Right lobe of liver (tissue), 6 donors: ENCODE data around the gene MYO10. TPM values are rescaled to one million over a fixed set of nuclear protein-coding genes. Genes with fewer than 3 reads are reported as not detected.

Source experiments
- ATAC-seq, 4 donors: fragments of 200-7000 bp; cut with Tn5 transposase; one replicate each; pipeline ENCODE4 v1.9.1; 2020; ENCODE audit warnings: mild to moderate bottlenecking in 4 of 4, moderate library complexity in 4 of 4
- DNase-seq, 3 donors: peaks; one replicate each; pipeline ENCODE4 v3.0.0-alpha.2; 2020
- H3K27ac ChIP-seq, 3 donors: fragments of 200-600 bp; one replicate each; pipeline ENCODE4 v1.8.0; 2022
- H3K27me3 ChIP-seq, 2 donors: fragments of 200-600 bp; one replicate each; pipeline ENCODE4 v1.8.0; 2022
- H3K36me3 ChIP-seq, 4 donors: fragments of 200-600 bp; sonication (generic) in 1 of 4; one replicate each; pipeline versions ENCODE4 v1.5.1 to v1.8.0; 2017 to 2022; ENCODE audit warnings: control low read depth in 1 of 4
- H3K4me1 ChIP-seq, 4 donors: fragments of 200-600 bp; sonication (generic) in 1 of 4; one replicate each; pipeline versions ENCODE4 v1.5.1 to v1.8.0; 2017 to 2022; ENCODE audit warnings: control low read depth in 1 of 4
- H3K4me3 ChIP-seq, 3 donors: fragments of 200-600 bp; one replicate each; pipeline ENCODE4 v1.8.0; 2022
- H3K9me3 ChIP-seq, 4 donors: fragments of 200-600 bp; sonication (generic) in 1 of 4; one replicate each; pipeline versions ENCODE4 v1.5.1 to v1.8.0; 2017 to 2022; ENCODE audit warnings: control low read depth in 1 of 4
- POLR2A ChIP-seq: fragments of 450-650 bp; IDR thresholded peaks from one replicate; pipeline ENCODE4 v1.6.1; 2017; ENCODE audit warnings: antibody characterized with exemption, mild to moderate bottlenecking
- WGBS: methylation state at CpG from one replicate; pipeline ENCODE4 v1.1.6; 2018; ENCODE audit warnings: low coverage, low lambda C conversion rate; ENCODE audit not compliant: insufficient coverage; ENCODE audit errors: missing lambda C conversion rate; 5-methylcytosine and 5-hydroxymethylcytosine counted together
- intact Hi-C, 2 donors: fragments of 100-400 bp; cut with DNase I; formaldehyde crosslinking; loops; one replicate each; pipeline versions ENCODE4 v1.11.2 to v1.14.1; 2022
- total RNA-seq, 6 experiments: library from RNA; depleted of rRNA in 2 of 6; stranded (reverse); fragments of >200 nt in 2 of 6; fragmentation: NEBNext Ultra II Directional in 3 of 6; extraction: Animal tissue kit (Norgen Biotek cat#: 25700) in 3 of 6; gene quantifications; one replicate each; pipeline versions ENCODE4 v1.1.0 to v1.2.4, GENCODE V29; 2016 to 2023
- TF ChIP-seq, protein P1 (sequence below), 4 donors: fragments of 200-600 bp in 3 of 4; fragments of 450-650 bp in 1 of 4; IDR thresholded peaks; one replicate each; pipeline versions ENCODE4 v1.5.1 to v1.8.0; 2016 to 2022; ENCODE audit warnings: antibody characterized with exemption in 4 of 4, mild to moderate bottlenecking in 2 of 4
- donor health status: DM: no; HTN: yes; CAD: no.
- donor health status: DM: no; HTN: no; CAD: no.
- donor health status: DM: no; HTN: no; CAD: no.
- donor health status: DM: no; HTN: yes; CAD: no.
- donor health status: DM: no; HTN: yes; CAD: no.

Gene MYO10
- total RNA-seq, 6 experiments from 2014 or later, result 3.9 to 13.1 (median 6.9) TPM

DNA sequence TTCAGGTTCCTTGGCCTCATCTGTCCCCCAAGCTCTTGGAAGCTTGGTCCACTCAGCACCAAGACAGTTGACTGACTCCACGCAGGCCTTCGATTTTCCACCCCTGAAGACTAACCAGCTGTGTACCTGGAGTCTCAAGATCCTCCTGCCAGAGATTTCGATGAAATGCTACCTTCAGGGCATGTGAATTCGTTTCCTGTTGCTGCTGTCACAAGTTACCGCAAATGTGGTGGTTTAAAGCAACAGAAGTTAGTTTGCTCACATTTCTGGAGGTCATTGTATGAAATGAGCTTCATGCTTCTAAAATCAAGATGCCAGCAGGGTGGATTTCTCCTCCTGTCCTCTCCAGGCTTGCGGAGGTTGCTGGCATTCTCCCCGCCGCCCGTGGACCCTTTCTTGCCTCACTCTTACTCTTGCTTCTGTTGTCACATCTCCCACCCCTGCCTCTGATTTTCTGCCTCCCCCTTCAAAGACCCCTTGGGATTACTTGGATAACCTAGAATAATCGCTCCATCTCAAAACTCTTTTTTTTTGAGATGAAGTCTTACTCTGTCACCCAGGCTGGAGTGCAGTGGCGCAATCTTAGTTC is 291.7 kb downstream of the MYO10 start:
- H3K27ac ChIP-seq, result no peak overlapping the region
- no peaks in the 10 kb centered on the region for H3K36me3 ChIP-seq
- H3K27me3 ChIP-seq, result no peaks in the 10 kb centered on the region
- no peaks in the 10 kb centered on the region for H3K9me3 ChIP-seq
- no peak overlapping the region for H3K4me3 ChIP-seq
- intact Hi-C loops, result no loop called here
- WGBS, result 94% methylated on average over 7 of the region's 11 CpGs
- DNase-seq, result no peak
- no peaks in the 10 kb centered on the region for H3K4me1 ChIP-seq
- TF ChIP-seq POLR2A, result no peak
- TF ChIP-seq, protein P1, sequence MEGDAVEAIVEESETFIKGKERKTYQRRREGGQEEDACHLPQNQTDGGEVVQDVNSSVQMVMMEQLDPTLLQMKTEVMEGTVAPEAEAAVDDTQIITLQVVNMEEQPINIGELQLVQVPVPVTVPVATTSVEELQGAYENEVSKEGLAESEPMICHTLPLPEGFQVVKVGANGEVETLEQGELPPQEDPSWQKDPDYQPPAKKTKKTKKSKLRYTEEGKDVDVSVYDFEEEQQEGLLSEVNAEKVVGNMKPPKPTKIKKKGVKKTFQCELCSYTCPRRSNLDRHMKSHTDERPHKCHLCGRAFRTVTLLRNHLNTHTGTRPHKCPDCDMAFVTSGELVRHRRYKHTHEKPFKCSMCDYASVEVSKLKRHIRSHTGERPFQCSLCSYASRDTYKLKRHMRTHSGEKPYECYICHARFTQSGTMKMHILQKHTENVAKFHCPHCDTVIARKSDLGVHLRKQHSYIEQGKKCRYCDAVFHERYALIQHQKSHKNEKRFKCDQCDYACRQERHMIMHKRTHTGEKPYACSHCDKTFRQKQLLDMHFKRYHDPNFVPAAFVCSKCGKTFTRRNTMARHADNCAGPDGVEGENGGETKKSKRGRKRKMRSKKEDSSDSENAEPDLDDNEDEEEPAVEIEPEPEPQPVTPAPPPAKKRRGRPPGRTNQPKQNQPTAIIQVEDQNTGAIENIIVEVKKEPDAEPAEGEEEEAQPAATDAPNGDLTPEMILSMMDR (IDR thresholded peaks at IDR 0.05), result no peak
- ATAC-seq, result no peak

DNA sequence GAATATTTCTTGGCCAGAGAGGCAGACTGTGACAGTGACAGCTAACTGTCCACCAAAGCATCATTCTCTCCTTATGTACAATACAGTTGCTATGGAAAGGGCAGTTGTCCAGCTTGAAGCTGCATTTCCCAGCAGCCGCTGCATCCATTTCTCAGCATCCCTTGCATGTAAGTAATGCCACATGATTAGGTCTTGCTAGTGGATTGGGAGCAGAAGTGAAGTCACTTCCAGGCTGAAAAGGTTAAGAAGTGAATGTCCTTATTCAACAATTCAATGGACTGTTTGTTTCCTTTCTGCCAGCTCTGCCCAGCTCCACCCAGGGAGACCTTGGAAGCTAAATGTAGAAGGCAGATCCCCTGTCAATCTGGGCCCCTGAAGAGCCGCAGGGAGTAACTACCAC is 293.2 kb downstream of the MYO10 start:
- no peak for TF ChIP-seq POLR2A
- TF ChIP-seq, protein P1 (IDR thresholded peaks at IDR 0.05), result no peak

DNA sequence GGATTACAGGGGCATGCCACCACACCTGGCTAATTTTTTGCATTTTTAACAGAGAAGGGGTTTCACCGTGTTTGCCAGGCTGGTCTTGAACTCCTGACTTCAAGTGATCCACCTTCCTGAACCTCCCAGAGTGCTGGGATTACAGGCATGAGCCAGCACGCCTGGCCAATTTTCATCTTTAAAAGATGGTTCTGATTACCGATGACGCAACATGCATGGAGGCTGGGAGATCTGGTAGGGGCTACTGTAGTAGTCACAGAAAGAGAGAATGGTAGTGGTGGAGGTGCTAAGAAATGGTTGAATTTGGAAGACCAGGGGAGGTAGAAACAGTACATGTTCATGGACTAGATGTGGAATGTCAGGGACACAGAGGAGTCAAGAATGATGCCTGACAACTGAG is 296.9 kb downstream of the MYO10 start:
- Histone ChIP-seq H3K27me3 (no peaks in the 10 kb centered on the region), H3K4me3 (no peak overlapping the region), H3K4me1 (no peaks in the 10 kb centered on the region), H3K27ac (no peak overlapping the region), H3K36me3 (no peaks in the 10 kb centered on the region), H3K9me3 (no peaks in the 10 kb centered on the region)
- no peak for ATAC-seq
- intact Hi-C loops, result no loop called here
- no peak for TF ChIP-seq POLR2A
- TF ChIP-seq, protein P1 (IDR thresholded peaks at IDR 0.05), result no peak
- 89% methylated on average over 4 of the region's 4 CpGs for WGBS
- DNase-seq, result no peak

More for the DNA sequence above, 293.2 kb downstream of the MYO10 start:
- Histone ChIP-seq H3K27me3 (no peaks in the 10 kb centered on the region), H3K36me3 (no peaks in the 10 kb centered on the region), H3K4me3 (no peak overlapping the region), H3K27ac (no peak overlapping the region), H3K4me1 (no peaks in the 10 kb centered on the region), H3K9me3 (no peaks in the 10 kb centered on the region)
- no peak for DNase-seq
- 63% methylated on average over 1 of the region's 2 CpGs for WGBS
- no peak for ATAC-seq
- intact Hi-C loops, result no loop called here

DNA sequence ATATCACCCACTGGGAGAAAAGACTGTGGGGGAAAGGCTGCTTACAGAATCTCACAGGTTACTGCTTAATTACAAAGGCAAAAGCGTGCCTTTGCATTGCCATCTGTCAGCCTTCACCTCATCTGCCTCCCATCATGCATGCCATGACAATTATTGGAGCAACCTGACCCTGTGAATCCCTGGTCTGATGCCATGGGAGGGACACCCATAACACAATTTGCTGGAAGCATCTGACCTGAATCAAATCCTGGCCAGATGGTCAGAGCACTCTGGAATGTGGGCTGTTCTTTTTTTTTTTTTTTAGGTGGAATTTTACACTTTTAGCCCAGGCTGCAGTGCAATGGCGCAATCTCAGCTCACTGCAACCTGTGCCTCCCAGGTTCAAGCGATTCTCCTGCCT is 307.7 kb downstream of the MYO10 start:
- TF ChIP-seq POLR2A, result no peak
- ATAC-seq, result no peak
- 80% methylated on average over 3 of the region's 3 CpGs for WGBS

DNA sequence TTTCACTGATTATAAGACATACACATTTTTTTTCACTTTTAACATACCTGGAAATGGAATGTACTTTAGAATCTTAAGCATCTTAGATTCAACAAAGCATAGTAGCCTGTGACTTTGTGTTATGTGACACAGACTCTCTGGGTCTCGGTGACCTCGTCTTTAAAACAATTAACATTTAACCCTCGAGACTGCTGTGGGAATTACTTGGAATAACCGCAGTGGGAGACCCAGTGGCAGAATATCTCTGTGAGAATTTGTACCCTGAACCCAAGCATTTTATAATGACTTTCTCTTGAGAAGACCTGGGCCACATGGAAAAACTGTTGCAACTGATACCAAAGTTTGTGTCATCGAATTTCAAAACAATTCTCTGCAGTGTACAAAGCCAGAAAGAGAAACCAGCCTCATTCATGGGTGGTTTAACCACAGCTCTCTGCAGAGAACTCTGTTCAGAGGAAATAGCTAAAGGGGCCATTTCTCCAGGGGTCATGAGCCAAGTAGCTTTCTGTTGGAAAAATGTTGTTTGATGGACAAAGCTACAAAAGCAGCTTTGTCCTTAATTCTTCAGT is 309.3 kb downstream of the MYO10 start:
- TF ChIP-seq, protein P1 (IDR thresholded peaks at IDR 0.05), result no peak
- TF ChIP-seq POLR2A, result no peak
- DNase-seq, result no peak
- H3K27ac ChIP-seq, result peak overlapping the region in 1 of 3 donors; percentile 25
- H3K27me3 ChIP-seq, result no peaks in the 10 kb centered on the region
- no peaks in the 10 kb centered on the region for H3K36me3 ChIP-seq
- intact Hi-C loops, result no loop called here
- peak in 3 of 4 donors; percentile 26 to 76 (median 28) for ATAC-seq
- H3K9me3 ChIP-seq, result no peaks in the 10 kb centered on the region
- H3K4me3 ChIP-seq, result no peak overlapping the region
- WGBS, result 41% methylated on average over 5 of the region's 5 CpGs
- H3K4me1 ChIP-seq, result no peaks in the 10 kb centered on the region

More for the DNA sequence above, 307.7 kb downstream of the MYO10 start:
- Histone ChIP-seq H3K27me3 (no peaks in the 10 kb centered on the region), H3K9me3 (no peaks in the 10 kb centered on the region), H3K4me3 (no peak overlapping the region), H3K36me3 (no peaks in the 10 kb centered on the region), H3K4me1 (no peaks in the 10 kb centered on the region), H3K27ac (no peak overlapping the region)
- no peak for DNase-seq
- intact Hi-C loops, result no loop called here
